ENCODE results near the gene GRIK5.

The GRIK5 gene

DNA sequence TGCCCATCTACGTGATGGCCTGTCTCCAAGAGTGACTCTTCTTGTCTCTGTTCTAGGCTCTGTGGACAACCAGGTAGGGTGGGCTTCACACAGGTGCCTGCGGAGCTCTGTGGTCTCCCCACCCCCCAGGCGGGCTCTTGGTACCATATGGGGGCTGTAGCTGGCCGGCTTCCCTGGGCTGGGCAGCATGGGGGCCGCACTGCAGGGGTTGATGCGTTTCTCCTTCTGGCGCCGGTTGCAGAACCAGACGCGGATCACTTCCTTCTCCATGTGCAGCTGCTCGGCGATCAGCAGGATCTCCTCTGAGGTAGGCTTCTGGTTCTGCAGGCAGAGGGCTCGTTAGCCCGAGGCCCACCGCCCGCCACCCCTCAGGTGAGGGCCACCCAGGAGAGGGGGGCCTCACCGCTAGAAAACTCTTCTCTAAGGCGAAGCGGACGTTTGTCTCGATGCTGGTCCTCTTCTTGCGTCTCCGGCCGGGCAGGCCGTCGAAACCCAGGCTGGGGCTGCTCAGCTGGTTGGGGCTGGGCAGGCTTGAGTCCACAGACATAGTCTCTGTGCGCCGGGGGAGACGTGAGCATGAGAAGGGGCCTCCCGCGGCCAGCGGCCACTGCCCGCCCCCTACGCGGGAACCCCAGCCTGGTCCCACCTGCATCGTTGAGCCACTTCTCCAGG, 25.3 kb upstream of the GRIK5 start:
- DNase-seq, result no peak

GRCh38 chr19:42093926-42094325, 23.9 kb upstream of the GRIK5 start:
- DNase-seq, result no peak

GRCh38 chr19:42093505-42093904, 23.5 kb upstream of the GRIK5 start:
- no peak for DNase-seq

GRCh38 chr19:42092350-42092749, 22.3 kb upstream of the GRIK5 start:
- no peak for DNase-seq

DNA sequence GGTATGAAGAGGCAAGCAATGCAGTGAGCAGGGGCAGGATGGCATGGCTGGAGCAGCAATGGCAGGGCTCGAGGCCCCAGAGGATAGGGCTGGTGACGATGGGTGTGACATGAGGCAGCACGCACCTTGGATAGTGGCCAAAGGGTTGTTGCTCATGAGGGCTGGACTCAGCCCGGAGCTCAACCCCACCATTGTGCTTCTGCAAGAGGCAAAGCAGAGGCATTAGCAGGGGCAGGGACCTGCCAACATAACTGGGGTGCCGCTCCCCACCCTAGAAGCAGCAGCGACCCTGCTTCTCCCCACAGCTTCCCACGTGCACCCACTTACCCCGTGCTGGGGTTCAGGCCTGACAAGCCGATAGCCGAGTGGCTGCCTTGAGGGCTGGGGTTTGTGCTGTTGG, 21.7 kb upstream of the GRIK5 start:
- no peak for DNase-seq

DNA sequence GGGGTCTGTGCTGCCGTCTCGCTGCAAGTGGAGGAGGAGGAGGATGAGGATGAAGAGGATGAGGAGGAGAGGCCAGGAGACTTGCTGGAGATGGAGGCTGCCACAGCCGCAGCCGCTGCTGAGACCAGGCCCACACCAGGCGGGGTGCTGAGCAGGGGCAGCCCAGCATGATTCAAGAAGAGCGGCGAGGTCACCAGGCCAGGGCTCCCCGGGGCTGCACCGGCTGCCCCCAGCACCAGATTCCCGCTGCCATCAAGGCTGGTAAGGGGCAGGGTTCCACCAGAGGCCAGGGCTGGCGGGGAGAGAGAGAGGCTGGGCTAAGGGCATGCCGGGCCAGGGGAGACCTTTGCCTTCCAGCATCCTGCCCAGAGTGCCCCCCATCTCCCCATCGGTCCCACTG, 21.3 kb upstream of the GRIK5 start:
- DNase-seq, result no peak

- DNase-seq, result no peak
These were observed 20.7 kb upstream of the GRIK5 start for GRCh38 chr19:42090672-42091071.

DNA sequence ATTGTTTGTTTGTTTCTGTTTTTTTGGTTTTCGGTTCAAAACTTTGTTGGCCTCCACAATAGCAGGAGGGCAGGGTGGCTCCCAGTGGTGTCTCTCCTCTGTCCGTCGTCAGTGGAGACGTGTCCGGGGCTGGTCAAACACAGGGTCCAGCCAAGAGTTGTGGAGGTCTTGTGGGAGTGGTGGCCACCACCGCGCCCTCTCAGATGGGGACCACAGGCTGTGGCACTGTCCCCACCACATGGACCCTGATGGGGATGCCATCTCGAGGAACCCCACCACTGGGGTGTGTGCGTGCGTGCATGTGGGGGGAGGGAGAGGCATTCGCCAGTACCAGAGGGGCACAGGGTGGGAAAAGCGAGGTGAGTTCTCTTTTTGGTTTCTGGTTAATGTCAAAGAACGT, 19.8 kb upstream of the GRIK5 start:
- no peak for DNase-seq

DNA sequence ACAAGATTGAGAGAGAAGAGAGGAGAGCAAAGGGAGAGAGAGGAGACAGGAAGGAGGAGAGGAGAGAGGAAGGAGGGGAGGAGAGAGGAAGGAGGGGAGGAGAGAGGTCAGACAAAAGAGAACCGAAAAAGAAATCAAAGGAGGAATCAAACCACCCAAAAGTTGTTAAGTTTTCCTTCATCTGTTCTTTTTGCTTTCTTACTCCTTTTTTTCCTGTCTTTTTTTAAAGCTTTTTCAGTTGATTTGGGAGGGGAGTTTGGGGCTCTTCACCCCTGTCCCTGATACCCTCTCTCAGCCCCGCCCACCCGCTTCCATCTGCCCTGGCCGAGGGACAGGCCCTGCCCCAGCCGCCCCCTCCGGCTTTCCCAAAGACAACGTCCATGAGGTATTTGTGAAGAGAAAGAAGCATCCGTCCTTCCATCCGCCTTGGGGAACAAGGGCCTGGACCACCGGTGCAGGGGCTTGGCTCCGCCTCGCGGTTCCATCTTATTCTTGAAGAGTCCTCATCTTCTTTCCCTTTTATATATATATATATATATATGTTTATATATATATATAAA, 19.3 kb upstream of the GRIK5 start:
- no peak for DNase-seq

DNA sequence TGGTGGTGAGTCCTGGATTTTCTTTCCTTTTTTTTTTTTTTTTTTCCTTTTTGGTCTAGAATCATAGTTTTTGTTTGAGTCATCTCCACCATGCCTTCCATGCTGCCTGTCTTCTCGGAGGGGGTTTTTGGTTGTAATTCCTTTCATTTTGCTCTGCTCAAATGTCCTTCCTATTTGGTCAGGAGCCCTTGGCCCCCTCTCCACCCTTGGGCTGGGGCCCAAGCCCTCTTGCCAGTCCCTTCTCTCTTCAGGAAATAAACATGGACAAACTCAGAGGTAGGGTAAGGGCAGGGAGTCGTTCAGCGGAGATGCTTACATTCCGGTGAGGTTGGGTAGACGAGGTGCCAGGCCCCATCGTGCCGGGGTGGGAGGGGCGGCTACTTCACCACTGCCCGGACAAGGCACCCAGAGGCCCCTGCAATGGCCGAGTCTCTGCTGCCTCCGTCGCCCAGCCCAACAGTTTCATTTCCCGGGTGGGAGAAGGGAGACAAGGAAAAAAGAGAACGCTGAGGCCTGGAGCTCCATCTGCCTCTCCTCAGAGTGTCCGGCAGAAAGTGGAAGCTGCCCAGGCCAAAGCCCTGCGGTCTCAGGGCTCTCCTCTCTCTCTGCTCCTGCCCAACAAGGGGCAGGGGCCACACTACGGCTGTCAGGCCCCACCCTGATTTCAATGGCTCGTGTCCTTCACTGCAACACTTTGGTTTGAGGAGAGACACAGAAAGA, 18.6 kb upstream of the GRIK5 start:
- no peak for DNase-seq

DNA sequence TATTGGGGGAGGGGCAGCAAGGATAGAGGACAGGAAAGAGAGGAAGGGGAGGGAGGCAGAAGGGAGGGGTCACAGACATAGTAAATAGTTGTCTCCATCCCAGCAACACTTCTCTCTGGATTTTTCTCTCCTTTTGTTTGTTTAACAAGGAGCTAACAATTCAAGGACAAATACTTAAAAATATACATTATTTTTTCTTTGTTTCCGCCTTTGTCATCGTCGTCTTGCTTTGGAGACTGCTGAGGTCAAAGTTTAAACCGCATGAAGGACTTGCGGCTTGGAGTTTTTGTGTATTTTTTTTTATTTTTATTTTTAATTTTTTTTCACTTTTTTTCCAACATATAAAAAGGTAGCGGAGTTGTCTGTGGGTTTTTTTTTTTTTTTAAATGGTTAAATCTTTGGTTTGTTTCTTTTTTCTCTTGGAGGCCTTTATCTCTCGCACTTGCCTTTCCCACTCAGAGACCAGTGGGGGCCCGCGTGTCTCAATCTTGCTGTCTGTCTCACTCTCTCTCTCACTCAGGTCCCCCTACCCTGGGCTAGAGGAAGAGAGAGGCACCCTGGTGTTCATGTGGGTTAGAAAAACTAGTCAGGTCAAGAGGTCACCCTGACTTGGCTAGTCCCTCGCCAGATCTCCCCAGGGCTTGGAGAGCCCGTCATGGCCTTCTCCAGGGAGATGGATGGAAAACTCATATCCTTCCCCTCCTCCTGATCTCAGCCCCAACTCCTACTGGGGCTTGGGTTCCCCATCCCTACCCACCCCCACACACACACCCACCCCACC, 17.0 kb upstream of the GRIK5 start:
- DNase-seq, result no peak

GRCh38 chr19:42086188-42086736, 16.3 kb upstream of the GRIK5 start:
- DNase-seq, result no peak

GRCh38 chr19:42083537-42083936, 13.5 kb upstream of the GRIK5 start:
- DNase-seq, result no peak

DNA sequence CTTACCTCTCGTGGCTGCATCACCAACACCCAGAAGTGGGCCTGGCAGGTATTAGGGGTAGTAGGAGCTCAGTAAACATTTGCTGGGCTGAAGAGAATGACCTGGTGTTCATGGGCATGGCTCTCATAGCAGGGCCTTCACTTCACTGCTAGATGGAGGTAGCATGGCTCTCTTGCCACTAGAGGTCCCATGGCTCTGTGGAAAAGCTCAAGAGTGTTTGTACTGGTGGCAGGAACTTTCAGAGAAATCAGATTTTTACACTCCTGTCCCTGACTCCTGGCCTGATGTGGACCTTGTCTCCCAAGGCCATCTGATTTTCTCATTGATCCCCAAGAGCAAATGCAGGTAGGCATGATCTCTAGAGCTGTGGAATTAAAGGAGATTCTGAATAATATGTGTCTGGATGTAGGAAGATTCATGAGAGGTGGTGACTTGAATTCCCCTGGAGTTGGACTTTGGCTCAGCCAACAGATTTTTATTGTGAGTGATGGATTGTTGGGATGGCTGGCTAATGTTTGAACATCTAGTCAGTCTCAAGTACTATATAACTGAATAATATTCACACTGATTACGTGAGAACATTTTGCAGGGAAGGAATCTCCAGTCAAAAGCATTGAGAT, 11.7 kb upstream of the GRIK5 start:
- no peak for DNase-seq

- DNase-seq, result no peak
These were observed 10.9 kb upstream of the GRIK5 start for GRCh38 chr19:42080764-42081375.

- no peak for DNase-seq
These were observed 10.1 kb upstream of the GRIK5 start for GRCh38 chr19:42079886-42080763.

- no peak for DNase-seq
These were observed 9.3 kb upstream of the GRIK5 start for GRCh38 chr19:42079276-42079669.

- DNase-seq, result no peak
These were observed 8.7 kb upstream of the GRIK5 start for GRCh38 chr19:42078538-42079275.

GRCh38 chr19:42078058-42078457, 8.1 kb upstream of the GRIK5 start:
- DNase-seq, result no peak

DNA sequence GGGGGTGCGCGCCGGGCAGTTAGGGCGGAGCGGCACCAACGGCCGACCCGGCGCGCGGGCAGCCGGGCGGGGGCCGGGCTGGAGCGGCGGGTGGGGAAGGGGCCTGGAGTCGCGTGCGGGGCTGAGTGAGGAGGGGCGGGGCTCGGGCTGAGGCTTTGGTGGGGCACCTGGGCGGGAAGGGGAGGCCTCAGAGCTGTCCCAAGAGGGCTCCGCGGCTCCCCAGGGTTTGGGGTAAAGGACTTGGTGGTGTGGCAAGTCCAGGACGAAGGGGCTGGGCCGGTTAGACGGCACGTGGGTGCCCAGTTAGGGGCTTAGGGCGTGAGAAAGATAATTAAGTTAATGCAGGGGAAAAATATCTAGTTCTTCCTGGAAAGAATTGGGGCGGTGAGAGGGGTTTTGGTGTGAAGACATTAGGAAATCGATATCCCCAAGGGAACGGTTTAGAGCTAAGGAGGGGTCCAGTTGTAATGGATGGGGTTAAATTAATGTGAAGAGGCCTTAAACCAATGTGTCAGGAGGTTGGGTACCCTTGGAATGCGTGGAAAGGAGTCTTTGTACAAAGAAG, 6.5 kb upstream of the GRIK5 start:
- no peak for DNase-seq
